PC-9 (cell line): ENCODE measurements around the gene AKIRIN2. TPM values are rescaled to one million over a fixed set of nuclear protein-coding genes. Genes with fewer than 3 reads are reported as not detected.
A peak's percentile ranks its signal among the peaks of the same experiment; 100 is the strongest.

ENCODE experiments used
- BruUV-seq: library from RNA; stranded (reverse); fragments of 400-500 nt; replicated peaks from 2 replicates; lab custom pipeline; 2021; lab: Mats Ljungman, UMichigan
- CTCF ChIA-PET: fragments of 300-600 bp; sonication (Branson Sonifier 250); formaldehyde crosslinking; loops from one replicate; lab custom pipeline; 2022; ENCODE audit warnings: antibody characterized with exemption; lab: Charles Lee
- POLR2A ChIA-PET: fragments of 300-600 bp; sonication (Branson Sonifier 250); formaldehyde crosslinking; loops from one replicate; lab custom pipeline; 2022; ENCODE audit warnings: antibody characterized with exemption; ENCODE audit not compliant: unreplicated experiment; lab: Charles Lee
- DNase-seq, 2 experiments: peaks; one replicate each; pipeline versions ENCODE4 v3.0.0 to v3.0.0-alpha.2; 2015 to 2022; ENCODE audit warnings: mixed read lengths in 1 of 2
- H2AFZ ChIP-seq: fragments of 200-600 bp; sonication (generic); 2 replicates; pipeline ENCODE4 v1.8.1; 2017; ENCODE audit warnings: antibody characterized with exemption
- H3F3A ChIP-seq: fragments of 200-600 bp; sonication (generic); 2 replicates; pipeline ENCODE4 v1.8.1; 2017; ENCODE audit warnings: antibody characterized with exemption, mild to moderate bottlenecking, low read depth; ENCODE audit not compliant: insufficient read depth
- H3K27ac ChIP-seq: fragments of 200-600 bp; sonication (generic); 2 replicates; pipeline ENCODE4 v1.6.1; 2016; ENCODE audit warnings: mixed run types
- H3K27me3 ChIP-seq: fragments of 200-600 bp; sonication (generic); 2 replicates; pipeline ENCODE4 v1.6.1; 2016; ENCODE audit warnings: low read depth, mixed run types; ENCODE audit not compliant: insufficient read depth
- H3K36me3 ChIP-seq: fragments of 200-600 bp; sonication (generic); 2 replicates; pipeline ENCODE4 v1.6.1; 2016; ENCODE audit warnings: low read depth, mixed run types
- H3K4me1 ChIP-seq: fragments of 200-600 bp; sonication (generic); replicated peaks from 2 replicates; pipeline ENCODE4 v1.6.1; 2016; ENCODE audit warnings: mixed run types; ENCODE audit not compliant: insufficient read depth
- H3K4me2 ChIP-seq: fragments of 200-600 bp; sonication (generic); 2 replicates; pipeline ENCODE4 v1.6.1; 2017; ENCODE audit warnings: mixed run types
- H3K4me3 ChIP-seq: fragments of 200-600 bp; sonication (generic); 2 replicates; pipeline ENCODE4 v1.6.1; 2016; ENCODE audit warnings: mixed run types
- H3K79me2 ChIP-seq: fragments of 200-600 bp; sonication (generic); 2 replicates; pipeline ENCODE4 v1.6.1; 2017; ENCODE audit warnings: low read depth, mixed run types
- H3K9me2 ChIP-seq: fragments of 200-600 bp; sonication (generic); 2 replicates; pipeline ENCODE4 v1.8.1; 2017; ENCODE audit warnings: mild to moderate bottlenecking; ENCODE audit not compliant: insufficient read depth
- H3K9me3 ChIP-seq: fragments of 200-600 bp; sonication (generic); 2 replicates; pipeline ENCODE4 v1.8.1; 2016; ENCODE audit warnings: low read depth; ENCODE audit not compliant: insufficient read depth
- H4K20me1 ChIP-seq: fragments of 200-600 bp; sonication (generic); 2 replicates; pipeline ENCODE4 v1.8.1; 2017; ENCODE audit not compliant: insufficient read depth
- EZH2 ChIP-seq: fragments of 200-600 bp; sonication (generic); IDR thresholded peaks from 2 replicates; pipeline ENCODE4 v1.8.0; 2017; ENCODE audit warnings: antibody characterized with exemption, low read depth
- intact Hi-C: fragments of 100-400 bp; cut with micrococcal nuclease; formaldehyde crosslinking; loops from one replicate; pipeline ENCODE4 v1.10.0; 2022; ENCODE audit not compliant: unreplicated experiment
- total RNA-seq: library from RNA; stranded (reverse); gene quantifications from 2 replicates; pipeline ENCODE4 v1.2.3, GENCODE V29; 2021
- TF ChIP-seq, protein P1 (sequence below): fragments of 200-600 bp; sonication (generic); conservative IDR thresholded peaks from 2 replicates; pipeline ENCODE4 v1.6.1; 2017; ENCODE audit warnings: mixed run types, antibody characterized with exemption, mild to moderate bottlenecking, moderate library complexity

The AKIRIN2 gene
- total RNA-seq, 1 experiment from 2014 or later, result 48.3 TPM

DNA sequence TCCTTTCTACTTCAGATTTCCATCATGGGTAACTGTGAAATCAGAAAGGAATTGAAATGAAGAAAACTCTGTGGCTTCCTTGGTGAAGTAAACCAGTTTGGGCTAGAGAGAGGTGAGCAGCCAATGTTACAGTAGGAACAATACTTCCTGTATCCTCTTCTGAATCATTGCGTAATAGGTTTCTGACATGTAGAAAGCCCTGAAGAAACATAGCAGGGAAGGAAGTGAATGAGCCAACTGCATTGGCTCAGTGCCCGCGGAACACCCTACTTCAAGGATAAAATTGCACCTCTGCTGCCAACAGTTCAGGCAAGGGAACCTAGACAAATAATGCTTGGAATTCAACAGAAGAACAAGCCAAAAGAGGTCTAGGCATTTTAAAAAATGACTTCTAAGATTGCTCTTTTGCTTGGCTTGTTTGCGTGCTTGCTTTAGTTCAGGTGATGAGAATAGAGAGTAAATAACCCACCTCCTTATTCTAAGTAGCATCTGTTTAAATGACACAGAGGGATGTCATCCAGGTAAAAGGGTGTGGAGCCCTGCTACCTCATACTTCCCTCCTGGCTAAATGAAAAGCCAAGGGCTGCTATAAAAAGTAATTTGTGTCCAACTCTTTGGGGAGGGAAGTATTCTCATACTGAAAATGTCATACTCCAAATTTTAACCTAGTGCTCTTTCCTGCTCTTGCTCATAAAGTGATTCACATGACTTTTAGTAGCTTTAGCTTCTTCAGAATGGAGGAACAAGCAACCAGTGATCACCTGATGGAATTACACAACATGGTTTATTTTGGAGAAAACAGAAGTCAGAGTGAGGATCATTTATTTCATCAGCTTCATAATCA, 30.0 kb upstream of the AKIRIN2 start:
- Histone ChIP-seq H3K4me1 (peaks cover 31% of the 10 kb centered on the region), H3K27me3 (no peaks in the 10 kb centered on the region), H3K4me3 (peak overlapping the region; percentile 42; the same call in 1 of the 2 replicates), H4K20me1 (no peaks in the 10 kb centered on the region), H3K36me3 (no peaks in the 10 kb centered on the region), H2AFZ (no peak overlapping the region), H3K4me2 (peak overlapping the region; percentile 76), H3K79me2 (no peaks in the 10 kb centered on the region), H3K27ac (peak overlapping the region; percentile 82), H3F3A (peaks cover 26% of the 10 kb centered on the region), H3K9me3 (no peaks in the 10 kb centered on the region), H3K9me2 (no peaks in the 10 kb centered on the region)
- no TSS peak for BruUV-seq
- DNase-seq, result peak; percentile 90 to 94
- CTCF ChIA-PET, result interaction anchor here (0.7 kb wide), 1 partner anchor 52 kb away, joined by 3 read pairs; no protein-coding TSS in a partner anchor
- intact Hi-C loops, result loop anchor here (1.0 kb wide), 2 partner anchors 9 to 30 kb away; partner anchors contain the start of gene AKIRIN2
- POLR2A ChIA-PET, result interaction anchor here (0.7 kb wide), 1 partner anchor 11 kb away, joined by 11 read pairs; no protein-coding TSS in a partner anchor
- TF ChIP-seq, protein P1, sequence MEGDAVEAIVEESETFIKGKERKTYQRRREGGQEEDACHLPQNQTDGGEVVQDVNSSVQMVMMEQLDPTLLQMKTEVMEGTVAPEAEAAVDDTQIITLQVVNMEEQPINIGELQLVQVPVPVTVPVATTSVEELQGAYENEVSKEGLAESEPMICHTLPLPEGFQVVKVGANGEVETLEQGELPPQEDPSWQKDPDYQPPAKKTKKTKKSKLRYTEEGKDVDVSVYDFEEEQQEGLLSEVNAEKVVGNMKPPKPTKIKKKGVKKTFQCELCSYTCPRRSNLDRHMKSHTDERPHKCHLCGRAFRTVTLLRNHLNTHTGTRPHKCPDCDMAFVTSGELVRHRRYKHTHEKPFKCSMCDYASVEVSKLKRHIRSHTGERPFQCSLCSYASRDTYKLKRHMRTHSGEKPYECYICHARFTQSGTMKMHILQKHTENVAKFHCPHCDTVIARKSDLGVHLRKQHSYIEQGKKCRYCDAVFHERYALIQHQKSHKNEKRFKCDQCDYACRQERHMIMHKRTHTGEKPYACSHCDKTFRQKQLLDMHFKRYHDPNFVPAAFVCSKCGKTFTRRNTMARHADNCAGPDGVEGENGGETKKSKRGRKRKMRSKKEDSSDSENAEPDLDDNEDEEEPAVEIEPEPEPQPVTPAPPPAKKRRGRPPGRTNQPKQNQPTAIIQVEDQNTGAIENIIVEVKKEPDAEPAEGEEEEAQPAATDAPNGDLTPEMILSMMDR, result no peak
- TF ChIP-seq EZH2, result no peak

DNA sequence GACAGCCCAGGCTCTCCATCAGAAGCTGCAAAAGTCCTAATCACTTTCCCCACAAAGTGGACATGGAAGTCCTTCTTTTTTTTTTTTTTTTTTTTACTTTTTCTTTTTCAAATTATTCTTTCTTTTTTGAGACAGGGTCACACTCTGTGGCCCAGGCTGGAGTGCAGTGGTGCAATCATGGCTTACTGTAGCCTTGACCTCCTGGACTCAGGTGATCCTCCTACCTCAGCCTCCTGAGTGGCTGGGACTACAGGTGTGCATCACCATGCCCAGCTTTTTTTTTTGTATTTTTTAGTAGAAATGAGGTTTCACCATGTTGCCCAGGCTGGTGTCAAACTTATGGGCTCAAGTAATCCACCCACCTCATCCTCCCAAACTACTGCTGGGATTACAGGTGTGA, 29.0 kb upstream of the AKIRIN2 start:
- H3K4me3 ChIP-seq, result no peak overlapping the region; the same call in 1 of the 2 replicates
- H3F3A ChIP-seq, result peaks cover 26% of the 10 kb centered on the region
- POLR2A ChIA-PET, result no interaction called here
- intact Hi-C loops, result no loop called here
- TF ChIP-seq, protein P1, result no peak
- TF ChIP-seq EZH2, result no peak
- no TSS peak for BruUV-seq
- peak overlapping the region; percentile 82 for H3K27ac ChIP-seq
- no peak overlapping the region for H2AFZ ChIP-seq
- no peaks in the 10 kb centered on the region for H4K20me1 ChIP-seq
- no peaks in the 10 kb centered on the region for H3K36me3 ChIP-seq
- peaks cover 31% of the 10 kb centered on the region for H3K4me1 ChIP-seq
- H3K9me3 ChIP-seq, result no peaks in the 10 kb centered on the region
- H3K27me3 ChIP-seq, result no peaks in the 10 kb centered on the region
- H3K9me2 ChIP-seq, result no peaks in the 10 kb centered on the region
- H3K79me2 ChIP-seq, result no peaks in the 10 kb centered on the region
- no peak for DNase-seq
- CTCF ChIA-PET, result no interaction called here
- H3K4me2 ChIP-seq, result peak overlapping the region; percentile 76; the same call in 1 of the 2 replicates

DNA sequence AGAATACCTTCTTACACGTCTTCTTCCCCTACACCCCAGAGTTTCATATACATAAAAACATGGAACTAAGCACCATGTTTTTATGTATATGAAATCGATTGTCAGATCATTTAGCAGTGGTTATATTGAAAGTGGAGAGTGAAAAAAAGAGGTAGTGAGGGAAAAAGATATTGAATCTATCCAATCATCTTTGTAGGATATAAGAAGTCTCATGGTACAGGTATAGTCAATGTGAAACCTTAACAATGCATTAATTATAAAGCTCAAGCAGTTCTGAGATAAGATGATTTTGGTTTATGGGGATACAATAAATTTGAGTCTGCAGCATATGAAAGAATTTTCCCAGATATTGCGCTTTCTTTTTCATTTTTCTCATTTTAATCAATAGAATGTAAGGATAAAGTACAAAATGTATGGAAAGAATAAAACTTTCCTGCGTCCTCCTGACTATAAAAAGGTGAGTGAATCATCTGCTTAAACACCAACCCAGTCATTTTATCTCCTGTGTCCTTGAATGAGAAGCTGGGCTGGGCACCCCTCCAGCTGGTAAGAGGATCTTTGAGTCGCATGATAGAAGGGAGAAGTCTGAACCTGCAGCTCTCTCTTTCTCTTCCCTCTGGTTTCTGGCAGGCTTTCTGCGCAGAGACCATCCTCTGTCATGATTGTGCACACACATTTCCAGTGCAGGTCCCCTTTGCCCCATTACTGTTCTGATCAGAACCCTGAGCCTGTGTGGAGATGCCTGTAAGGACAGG, 28.1 kb upstream of the AKIRIN2 start:
- Histone ChIP-seq H4K20me1 (no peaks in the 10 kb centered on the region), H3F3A (peaks cover 26% of the 10 kb centered on the region), H3K27me3 (no peaks in the 10 kb centered on the region), H3K36me3 (no peaks in the 10 kb centered on the region), H2AFZ (no peak overlapping the region), H3K4me3 (no peak overlapping the region), H3K4me2 (no peak overlapping the region), H3K9me3 (no peaks in the 10 kb centered on the region), H3K79me2 (no peaks in the 10 kb centered on the region), H3K9me2 (no peaks in the 10 kb centered on the region), H3K4me1 (peaks cover 31% of the 10 kb centered on the region), H3K27ac (no peak overlapping the region)
- TF ChIP-seq, protein P1, result no peak
- no peak for TF ChIP-seq EZH2
- intact Hi-C loops, result no loop called here
- ChIA-PET POLR2A (no interaction called here), CTCF (no interaction called here)
- DNase-seq, result no peak
- BruUV-seq, result no TSS peak
